SH-SY5Y (cell line): Measurements from ENCODE around the gene PPP3CB.

Source experiments
- GATA2 ChIP-seq: IDR thresholded peaks from 2 replicates; pipeline ENCODE4 v1.6.1; 2011; ENCODE audit warnings: mild to moderate bottlenecking, low read depth, low read length
- GATA3 ChIP-seq: IDR thresholded peaks from 2 replicates; pipeline ENCODE4 v1.6.1; 2011; ENCODE audit warnings: low read depth, mild to moderate bottlenecking, low read length, moderate library complexity

DNA sequence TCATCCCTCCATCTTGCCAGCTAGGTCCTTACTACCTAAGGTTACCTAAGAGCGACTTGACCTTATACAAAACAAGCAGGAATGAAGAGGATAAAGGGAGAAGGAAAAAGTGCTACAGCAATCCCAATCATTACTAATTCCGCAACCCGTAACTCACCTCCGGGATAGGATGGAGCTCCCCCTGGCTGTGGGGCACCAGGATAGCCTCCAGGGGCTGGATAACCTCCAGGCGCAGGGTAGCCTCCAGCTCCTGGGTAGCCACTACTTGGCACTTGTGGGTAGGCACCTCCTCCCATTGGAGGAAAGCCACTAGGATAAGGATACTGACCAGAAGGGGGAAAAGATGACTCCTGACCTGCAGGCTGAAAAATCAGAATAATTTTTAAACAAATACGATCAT, 97.8 kb downstream of the PPP3CB start:
- TF ChIP-seq GATA2 (no peak), GATA3 (no peak)
